PC-3 (cell line): ENCODE measurements around the gene MIDN. TPM values are rescaled to one million over a fixed set of nuclear protein-coding genes. Genes with fewer than 3 reads are reported as not detected.
A peak's percentile ranks its signal among the peaks of the same experiment; 100 is the strongest.

Experiments
- ATAC-seq: fragments of 200-7000 bp; cut with Tn5 transposase; 2 replicates; pipeline ENCODE4 v1.9.1; 2020; ENCODE audit warnings: mild to moderate bottlenecking, moderate library complexity
- BruUV-seq: library from RNA; stranded (reverse); fragments of 400-500 nt; replicated peaks from 2 replicates; lab custom pipeline; 2021; lab: Mats Ljungman, UMichigan
- CTCF ChIA-PET: fragments of 300-600 bp; sonication (Branson Sonifier 250); formaldehyde crosslinking; loops from one replicate; lab custom pipeline; 2022; ENCODE audit warnings: antibody characterized with exemption; lab: Charles Lee
- POLR2A ChIA-PET: fragments of 300-600 bp; sonication (Branson Sonifier 250); formaldehyde crosslinking; loops from one replicate; lab custom pipeline; 2022; ENCODE audit warnings: antibody characterized with exemption; ENCODE audit not compliant: unreplicated experiment; lab: Charles Lee
- DNase-seq: peaks from one replicate; pipeline ENCODE4 v3.0.0-alpha.2; 2015
- H2AFZ ChIP-seq: fragments of 300-600 bp; sonication (generic); 2 replicates; pipeline ENCODE4 v1.6.0; 2016; ENCODE audit warnings: antibody characterized with exemption, low read length
- H3F3A ChIP-seq: fragments of 300-600 bp; sonication (generic); one replicate; pipeline ENCODE4 v1.6.0; 2017; ENCODE audit warnings: antibody characterized with exemption, low read length, control low read depth, mild to moderate bottlenecking; ENCODE audit not compliant: unreplicated experiment
- H3K27ac ChIP-seq: fragments of 300-600 bp; sonication (generic); 2 replicates; pipeline ENCODE4 v1.5.1; 2016; ENCODE audit warnings: mild to moderate bottlenecking, low read length
- H3K27me3 ChIP-seq: fragments of 300-600 bp; sonication (generic); 2 replicates; pipeline ENCODE4 v1.6.1; 2016; ENCODE audit warnings: low read length, mixed read lengths
- H3K36me3 ChIP-seq: fragments of 300-600 bp; sonication (generic); 2 replicates; pipeline ENCODE4 v1.6.1; 2016; ENCODE audit warnings: low read depth, mixed run types, low read length, mixed read lengths
- H3K4me1 ChIP-seq: fragments of 300-600 bp; sonication (generic); 2 replicates; pipeline ENCODE4 v1.5.1; 2016; ENCODE audit warnings: low read length; ENCODE audit not compliant: insufficient read depth
- H3K4me2 ChIP-seq: fragments of 300-600 bp; sonication (generic); 2 replicates; pipeline ENCODE4 v1.6.0; 2016; ENCODE audit warnings: low read length
- H3K4me3 ChIP-seq: fragments of 300-600 bp; sonication (generic); 2 replicates; pipeline ENCODE4 v1.5.1; 2016; ENCODE audit warnings: mild to moderate bottlenecking, low read length, mixed read lengths
- H3K79me2 ChIP-seq: fragments of 300-600 bp; sonication (generic); 2 replicates; pipeline ENCODE4 v1.6.1; 2017; ENCODE audit warnings: low read length, mixed read lengths
- H3K9ac ChIP-seq: fragments of 300-600 bp; sonication (generic); 2 replicates; pipeline ENCODE4 v1.6.0; 2016; ENCODE audit warnings: mild to moderate bottlenecking, low read length
- H3K9me2 ChIP-seq: fragments of 300-600 bp; sonication (generic); replicated peaks from 2 replicates; pipeline ENCODE4 v1.6.1; 2016; ENCODE audit warnings: mixed run types, low read length, mixed read lengths
- H3K9me3 ChIP-seq: fragments of 300-600 bp; sonication (generic); 2 replicates; pipeline ENCODE4 v1.6.1; 2016; ENCODE audit warnings: low read length, mixed read lengths
- H4K20me1 ChIP-seq: fragments of 300-600 bp; sonication (generic); 2 replicates; pipeline ENCODE4 v1.6.1; 2016; ENCODE audit warnings: low read length, mixed read lengths
- EZH2 ChIP-seq: fragments of 300-600 bp; sonication (generic); IDR thresholded peaks from one replicate; pipeline ENCODE4 v1.6.1; 2017; ENCODE audit warnings: antibody characterized with exemption, mild to moderate bottlenecking, low read length; ENCODE audit not compliant: unreplicated experiment
- EZH2phosphoT487 ChIP-seq: fragments of 300-600 bp; sonication (generic); IDR thresholded peaks from 2 replicates; pipeline ENCODE4 v1.6.1; 2018; ENCODE audit warnings: mild to moderate bottlenecking, antibody characterized with exemption, low read length, borderline replicate concordance
- intact Hi-C: fragments of 100-400 bp; cut with micrococcal nuclease; formaldehyde crosslinking; loops from 2 replicates; pipeline ENCODE4 v1.9.0; 2023
- total RNA-seq: library from RNA; depleted of rRNA; stranded (reverse); fragments of >200 nt; gene quantifications from 2 replicates; pipeline ENCODE4 v1.2.3, GENCODE V29; 2014
- TF ChIP-seq, protein P1 (sequence below): fragments of 300-600 bp; sonication (generic); conservative IDR thresholded peaks from 2 replicates; pipeline ENCODE4 v1.5.1; 2017; ENCODE audit warnings: antibody characterized with exemption, low read depth, mild to moderate bottlenecking, low read length

The MIDN gene
- total RNA-seq, 1 experiment from 2014 or later, result 17.3 TPM

GRCh38 chr19:1231729-1232637 is 16.4 kb upstream of the MIDN start:
- Histone ChIP-seq H3K9me2 (no peaks in the 10 kb centered on the region), H3K27ac (peak overlapping the region; percentile 37), H3F3A (no peaks in the 10 kb centered on the region), H3K9ac (no peak overlapping the region), H2AFZ (no peak overlapping the region), H3K36me3 (no peaks in the 10 kb centered on the region), H3K4me2 (no peak overlapping the region), H4K20me1 (no peaks in the 10 kb centered on the region), H3K4me3 (no peak overlapping the region), H3K4me1 (peaks cover 11% of the 10 kb centered on the region), H3K79me2 (no peaks in the 10 kb centered on the region), H3K9me3 (no peaks in the 10 kb centered on the region), H3K27me3 (no peaks in the 10 kb centered on the region)
- ATAC-seq, result peak; percentile 78
- intact Hi-C loops, result no loop called here
- TF ChIP-seq EZH2 (no peak), EZH2phosphoT487 (no peak)
- TF ChIP-seq, protein P1, sequence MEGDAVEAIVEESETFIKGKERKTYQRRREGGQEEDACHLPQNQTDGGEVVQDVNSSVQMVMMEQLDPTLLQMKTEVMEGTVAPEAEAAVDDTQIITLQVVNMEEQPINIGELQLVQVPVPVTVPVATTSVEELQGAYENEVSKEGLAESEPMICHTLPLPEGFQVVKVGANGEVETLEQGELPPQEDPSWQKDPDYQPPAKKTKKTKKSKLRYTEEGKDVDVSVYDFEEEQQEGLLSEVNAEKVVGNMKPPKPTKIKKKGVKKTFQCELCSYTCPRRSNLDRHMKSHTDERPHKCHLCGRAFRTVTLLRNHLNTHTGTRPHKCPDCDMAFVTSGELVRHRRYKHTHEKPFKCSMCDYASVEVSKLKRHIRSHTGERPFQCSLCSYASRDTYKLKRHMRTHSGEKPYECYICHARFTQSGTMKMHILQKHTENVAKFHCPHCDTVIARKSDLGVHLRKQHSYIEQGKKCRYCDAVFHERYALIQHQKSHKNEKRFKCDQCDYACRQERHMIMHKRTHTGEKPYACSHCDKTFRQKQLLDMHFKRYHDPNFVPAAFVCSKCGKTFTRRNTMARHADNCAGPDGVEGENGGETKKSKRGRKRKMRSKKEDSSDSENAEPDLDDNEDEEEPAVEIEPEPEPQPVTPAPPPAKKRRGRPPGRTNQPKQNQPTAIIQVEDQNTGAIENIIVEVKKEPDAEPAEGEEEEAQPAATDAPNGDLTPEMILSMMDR, result no peak
- ChIA-PET POLR2A (no interaction called here), CTCF (no interaction called here)
- peak; percentile 32 for DNase-seq
- BruUV-seq, result no TSS peak

GRCh38 chr19:1232652-1233072 is 15.7 kb upstream of the MIDN start:
- Histone ChIP-seq H2AFZ (no peak overlapping the region), H3K4me1 (peaks cover 11% of the 10 kb centered on the region), H3K9me3 (no peaks in the 10 kb centered on the region), H3K4me2 (no peak overlapping the region), H3K79me2 (no peaks in the 10 kb centered on the region), H3K4me3 (no peak overlapping the region), H4K20me1 (no peaks in the 10 kb centered on the region), H3K9me2 (no peaks in the 10 kb centered on the region), H3K36me3 (no peaks in the 10 kb centered on the region), H3K27ac (no peak overlapping the region; the same call in 1 of the 2 replicates), H3K27me3 (no peaks in the 10 kb centered on the region), H3F3A (no peaks in the 10 kb centered on the region), H3K9ac (no peak overlapping the region)
- ChIA-PET CTCF (no interaction called here), POLR2A (no interaction called here)
- intact Hi-C loops, result no loop called here
- DNase-seq (peak; percentile 42), ATAC-seq (no peak)
- no TSS peak for BruUV-seq
- TF ChIP-seq, protein P1, result no peak
- TF ChIP-seq EZH2phosphoT487, result no peak
- TF ChIP-seq EZH2, result no peak
